HepG2 (cell line): Measurements from ENCODE around the gene CLEC16A. TPM values are rescaled to one million over a fixed set of nuclear protein-coding genes. Genes with fewer than 3 reads are reported as not detected.

Experiments used
- AKAP8 ChIP-seq: sonication (generic); formaldehyde crosslinking; IDR thresholded peaks from 2 replicates; pipeline ENCODE4 v1.5.1; 2020; ENCODE audit warnings: mild to moderate bottlenecking, missing genetic modification reagents
- ARNT2 ChIP-seq: sonication (generic); formaldehyde crosslinking; IDR thresholded peaks from 2 replicates; pipeline ENCODE4 v1.8.0; 2022; ENCODE audit warnings: mild to moderate bottlenecking, low read depth, missing genetic modification reagents, moderate library complexity
- CEBPB ChIP-seq: IDR thresholded peaks from 2 replicates; pipeline ENCODE4 v1.6.1; 2011; ENCODE audit warnings: low read depth, low read length, improper control_type of control experiment, borderline replicate concordance
- CENPT ChIP-seq: sonication (generic); formaldehyde crosslinking; IDR thresholded peaks from 2 replicates; pipeline ENCODE4 v1.8.0; 2022; ENCODE audit warnings: low read depth, mild to moderate bottlenecking, moderate library complexity, missing genetic modification reagents
- DNMT1 ChIP-seq: sonication (generic); formaldehyde crosslinking; IDR thresholded peaks from 2 replicates; pipeline ENCODE4 v1.5.1; 2020; ENCODE audit warnings: mild to moderate bottlenecking, missing genetic modification reagents
- ESRRA ChIP-seq: sonication (generic); formaldehyde crosslinking; IDR thresholded peaks from 2 replicates; pipeline ENCODE4 v1.5.1; 2020; ENCODE audit warnings: mild to moderate bottlenecking, low read depth, missing genetic modification reagents
- FOXK1 ChIP-seq: sonication (generic); formaldehyde crosslinking; IDR thresholded peaks from 2 replicates; pipeline ENCODE4 v1.4.0; 2020; ENCODE audit warnings: low read depth, missing genetic modification reagents, borderline replicate concordance
- HIVEP1 ChIP-seq: sonication (generic); formaldehyde crosslinking; IDR thresholded peaks from 2 replicates; pipeline ENCODE4 v1.4.0; 2020; ENCODE audit warnings: mild to moderate bottlenecking, missing genetic modification reagents
- HMG20B ChIP-seq: conservative IDR thresholded peaks from 2 replicates; pipeline ENCODE4 v1.6.1; 2016; ENCODE audit warnings: missing genetic modification reagents, missing compliant biosample characterization
- IRF1 ChIP-seq: sonication (generic); formaldehyde crosslinking; IDR thresholded peaks from 2 replicates; pipeline ENCODE4 v1.4.0; 2020; ENCODE audit warnings: low read depth, mild to moderate bottlenecking, missing genetic modification reagents
- KDM3A ChIP-seq: IDR thresholded peaks from 2 replicates; pipeline ENCODE4 v1.6.1; 2018; ENCODE audit warnings: low read depth, missing compliant biosample characterization
- MIXL1 ChIP-seq: IDR thresholded peaks from 2 replicates; pipeline ENCODE4 v1.6.1; 2016
- NFATC3 ChIP-seq: sonication (generic); formaldehyde crosslinking; IDR thresholded peaks from 2 replicates; pipeline ENCODE4 v1.5.1; 2020; ENCODE audit warnings: mild to moderate bottlenecking, missing genetic modification reagents
- PBX3 ChIP-seq: sonication (generic); formaldehyde crosslinking; IDR thresholded peaks from 2 replicates; pipeline ENCODE4 v1.8.1; 2023; ENCODE audit warnings: missing genetic modification reagents, inconsistent platforms, borderline replicate concordance
- SMARCE1 ChIP-seq: fragments of 450-650 bp; IDR thresholded peaks from 2 replicates; pipeline ENCODE4 v1.6.1; 2017; ENCODE audit warnings: borderline replicate concordance
- SP4 ChIP-seq: sonication (generic); formaldehyde crosslinking; IDR thresholded peaks from 2 replicates; pipeline ENCODE4 v1.8.1; 2023; ENCODE audit warnings: mild to moderate bottlenecking, missing genetic modification reagents
- STAG1 ChIP-seq: sonication (generic); formaldehyde crosslinking; IDR thresholded peaks from 2 replicates; pipeline ENCODE4 v1.4.0; 2020; ENCODE audit warnings: missing genetic modification reagents
- TEF ChIP-seq: sonication (generic); formaldehyde crosslinking; IDR thresholded peaks from 2 replicates; pipeline ENCODE4 v1.5.0; 2020; ENCODE audit warnings: missing genetic modification reagents
- ZFAT ChIP-seq: sonication (generic); formaldehyde crosslinking; conservative IDR thresholded peaks from 2 replicates; pipeline ENCODE4 v1.8.1; 2023; ENCODE audit warnings: missing genetic modification reagents, inconsistent platforms
- ZFY ChIP-seq: sonication (generic); formaldehyde crosslinking; IDR thresholded peaks from 2 replicates; pipeline ENCODE4 v1.4.0; 2020; ENCODE audit warnings: missing genetic modification reagents
- ZNF121 ChIP-seq: sonication (generic); formaldehyde crosslinking; IDR thresholded peaks from 2 replicates; pipeline ENCODE4 v1.5.0; 2020; ENCODE audit warnings: mild to moderate bottlenecking, missing genetic modification reagents
- ZNF468 ChIP-seq: sonication (generic); formaldehyde crosslinking; IDR thresholded peaks from 2 replicates; pipeline ENCODE4 v1.8.0; 2022; ENCODE audit warnings: mild to moderate bottlenecking, moderate library complexity, missing genetic modification reagents
- ZNF556 ChIP-seq: sonication (generic); formaldehyde crosslinking; IDR thresholded peaks from 2 replicates; pipeline ENCODE4 v1.4.0; 2020; ENCODE audit warnings: mild to moderate bottlenecking, missing genetic modification reagents, borderline replicate concordance
- ZNF619 ChIP-seq: sonication (generic); formaldehyde crosslinking; IDR thresholded peaks from 2 replicates; pipeline ENCODE4 v1.4.0; 2020; ENCODE audit warnings: mild to moderate bottlenecking, missing genetic modification reagents
- ZNF639 ChIP-seq: conservative IDR thresholded peaks from 2 replicates; pipeline ENCODE4 v1.6.1; 2018; ENCODE audit warnings: missing genetic modification reagents
- ZNF672 ChIP-seq: sonication (generic); formaldehyde crosslinking; IDR thresholded peaks from 2 replicates; pipeline ENCODE4 v1.8.1; 2022; ENCODE audit warnings: missing genetic modification reagents
- ZNF883 ChIP-seq: sonication (generic); formaldehyde crosslinking; IDR thresholded peaks from 2 replicates; pipeline ENCODE4 v1.5.1; 2020; ENCODE audit warnings: mild to moderate bottlenecking, missing genetic modification reagents; ENCODE audit errors: not compliant biosample characterization
- polyA plus RNA-seq, 8 experiments: library from polyadenylated mRNA; depleted of rRNA in 3 of 8; stranded (reverse) in 7 of 8; unstranded in 1 of 8; fragments of >200 nt; fragmentation: Illumina TruSeq in 4 of 8; extraction: Trizol in 4 of 8; gene quantifications; 2 replicates each; pipeline versions ENCODE4 v1.2.1 to v1.2.3, GENCODE V29; 2011 to 2016; ENCODE audit warnings: low read depth in 4 of 8, missing spikeins in 1 of 8, mixed read lengths in 1 of 8; ENCODE audit not compliant: insufficient read depth in 1 of 8
- total RNA-seq, 5 experiments: library from RNA; depleted of rRNA; stranded (reverse); fragments of >200 nt; fragmentation: Illumina TruSeq; extraction: Trizol; gene quantifications; 2 replicates each; pipeline ENCODE4 v1.2.3, GENCODE V29; 2016; ENCODE audit warnings: low read depth in 1 of 5

The CLEC16A gene
- total and polyA plus RNA-seq, 2 of the 13 experiments (the other 11 are each of a cell fraction or from before 2014, with no cell fraction given), result 8.5 to 10.3 TPM

- no peak for TF ChIP-seq PBX3 (CRISPR knock-in tag)
- TF ChIP-seq ARNT2 (CRISPR knock-in tag), result no peak
- TF ChIP-seq SMARCE1, result no peak
- TF ChIP-seq STAG1 (CRISPR knock-in tag), result peak; percentile 98
- TF ChIP-seq ZNF121 (CRISPR knock-in tag), result no peak
- TF ChIP-seq ZNF619 (CRISPR knock-in tag), result 0 out of 2 replicates have a peak, but pooled peaks have one; percentile 57
- no peak for TF ChIP-seq IRF1 (CRISPR knock-in tag)
- TF ChIP-seq HMG20B (CRISPR knock-in tag), result 0 out of 2 replicates have a peak, but pooled peaks have one; percentile 28
- TF ChIP-seq AKAP8 (CRISPR knock-in tag), result 0 out of 2 replicates have a peak, but pooled peaks have one; percentile 23
- no peak for TF ChIP-seq ZFAT (CRISPR knock-in tag)
- TF ChIP-seq MIXL1, result peak; percentile 70; the same call in 1 of the 2 replicates
- TF ChIP-seq ZNF556 (CRISPR knock-in tag), result 0 out of 2 replicates have a peak, but pooled peaks have one; percentile 64
- TF ChIP-seq TEF (CRISPR knock-in tag), result 0 out of 2 replicates have a peak, but pooled peaks have one; percentile 63
- 0 out of 2 replicates have a peak, but pooled peaks have one; percentile 48 for TF ChIP-seq ESRRA (CRISPR knock-in tag)
- TF ChIP-seq CENPT (CRISPR knock-in tag), result no peak
- TF ChIP-seq KDM3A (CRISPR knock-in tag), result 0 out of 2 replicates have a peak, but pooled peaks have one; percentile 68
- TF ChIP-seq ZNF639 (CRISPR knock-in tag), result 0 out of 2 replicates have a peak, but pooled peaks have one; percentile 33
- peak; percentile 64; the same call in 1 of the 2 replicates for TF ChIP-seq CEBPB
- 0 out of 2 replicates have a peak, but pooled peaks have one; percentile 42 for TF ChIP-seq HIVEP1 (CRISPR knock-in tag)
- TF ChIP-seq ZNF672 (CRISPR knock-in tag), result no peak
- TF ChIP-seq ZNF883 (CRISPR knock-in tag), result peak; percentile 68
- TF ChIP-seq ZNF468, result no peak
- peak; percentile 70 for TF ChIP-seq SP4 (CRISPR knock-in tag)
- peak; percentile 66 for TF ChIP-seq ZFY (CRISPR knock-in tag)
- TF ChIP-seq FOXK1 (CRISPR knock-in tag), result peak; percentile 42; the same call in 1 of the 2 replicates
- TF ChIP-seq NFATC3, result peak; percentile 94; the same call in 1 of the 2 replicates
- TF ChIP-seq DNMT1 (CRISPR knock-in tag), result peak; percentile 61; the same call in 1 of the 2 replicates
Measured at GRCh38 chr16:10918294-10919002, 25.9 kb upstream of the CLEC16A start (continued).
